HT-29 (cell line): ENCODE data around the gene HECTD3. TPM values are rescaled to one million over a fixed set of nuclear protein-coding genes. Genes with fewer than 3 reads are reported as not detected.
A peak's percentile ranks its signal among the peaks of the same experiment; 100 is the strongest.
"Not testable (repeated sequence)": the region's sequence is repeated elsewhere in the genome, so short reads cannot be mapped to it uniquely, and the experiment has no call there.

Experiments
- DNase-seq: peaks from one replicate; pipeline ENCODE4 v3.0.0-alpha.2; 2015; ENCODE audit warnings: low spot score
- total RNA-seq: library from RNA; depleted of rRNA; stranded (reverse); fragments of >200 nt; shearing (Covaris generic); gene quantifications from 2 replicates; pipeline ENCODE4 v1.2.3, GENCODE V29; 2014

HECTD3 gene
- total RNA-seq, 1 experiment from 2014 or later, result 23.1 TPM

DNA sequence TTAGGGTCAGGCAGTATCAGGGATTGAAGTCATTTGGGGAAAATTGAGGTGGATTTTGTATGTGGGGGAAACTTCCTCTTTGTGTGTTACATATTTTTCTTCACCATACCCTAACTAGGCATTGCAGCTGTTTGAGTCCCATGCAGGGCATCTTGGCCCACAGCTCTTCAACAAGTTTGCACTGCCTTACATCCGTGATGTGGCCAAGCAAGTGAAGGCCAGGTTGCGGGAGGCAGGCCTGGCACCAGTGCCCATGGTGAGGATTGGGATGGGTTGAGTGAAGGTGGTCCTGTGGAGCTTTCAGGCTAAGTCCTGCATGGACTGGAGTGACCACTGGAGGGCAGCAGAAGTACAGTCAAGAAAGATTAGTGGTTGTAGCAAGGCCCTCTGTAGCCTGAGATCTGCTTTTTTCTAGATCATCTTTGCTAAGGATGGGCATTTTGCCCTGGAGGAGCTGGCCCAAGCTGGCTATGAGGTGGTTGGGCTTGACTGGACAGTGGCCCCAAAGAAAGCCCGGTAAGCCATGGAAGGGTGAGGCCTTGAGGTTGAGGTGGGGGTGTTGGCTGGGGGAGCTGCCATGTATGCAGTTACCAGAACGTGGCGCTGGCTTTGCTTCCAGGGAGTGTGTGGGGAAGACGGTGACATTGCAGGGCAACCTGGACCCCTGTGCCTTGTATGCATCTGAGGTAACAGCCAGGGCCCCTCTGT is 3.4 kb upstream of the HECTD3 start:
- DNase-seq, result peak; percentile 88

DNA sequence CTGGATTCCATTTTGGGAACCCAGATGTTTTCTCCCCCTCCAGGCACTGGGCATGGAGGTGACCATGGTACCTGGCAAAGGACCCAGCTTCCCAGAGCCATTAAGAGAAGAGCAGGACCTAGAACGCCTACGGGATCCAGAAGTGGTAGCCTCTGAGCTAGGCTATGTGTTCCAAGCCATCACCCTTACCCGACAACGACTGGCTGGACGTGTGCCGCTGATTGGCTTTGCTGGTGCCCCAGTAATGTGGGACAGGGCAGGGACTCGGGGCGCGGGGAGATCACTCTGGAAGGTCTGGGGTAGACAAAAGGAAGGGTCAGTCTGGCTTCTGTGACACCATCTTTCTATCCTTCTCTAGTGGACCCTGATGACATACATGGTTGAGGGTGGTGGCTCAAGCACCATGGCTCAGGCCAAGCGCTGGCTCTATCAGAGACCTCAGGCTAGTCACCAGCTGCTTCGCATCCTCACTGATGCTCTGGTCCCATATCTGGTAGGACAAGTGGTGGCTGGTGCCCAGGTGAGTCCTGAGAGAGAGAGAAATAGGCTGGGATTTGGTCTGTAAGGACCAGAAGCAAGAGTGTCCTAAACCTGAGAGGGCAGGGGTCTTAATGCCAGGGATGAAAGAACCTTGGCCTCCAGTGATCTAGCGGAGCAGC is 2.6 kb upstream of the HECTD3 start:
- no peak for DNase-seq

DNA sequence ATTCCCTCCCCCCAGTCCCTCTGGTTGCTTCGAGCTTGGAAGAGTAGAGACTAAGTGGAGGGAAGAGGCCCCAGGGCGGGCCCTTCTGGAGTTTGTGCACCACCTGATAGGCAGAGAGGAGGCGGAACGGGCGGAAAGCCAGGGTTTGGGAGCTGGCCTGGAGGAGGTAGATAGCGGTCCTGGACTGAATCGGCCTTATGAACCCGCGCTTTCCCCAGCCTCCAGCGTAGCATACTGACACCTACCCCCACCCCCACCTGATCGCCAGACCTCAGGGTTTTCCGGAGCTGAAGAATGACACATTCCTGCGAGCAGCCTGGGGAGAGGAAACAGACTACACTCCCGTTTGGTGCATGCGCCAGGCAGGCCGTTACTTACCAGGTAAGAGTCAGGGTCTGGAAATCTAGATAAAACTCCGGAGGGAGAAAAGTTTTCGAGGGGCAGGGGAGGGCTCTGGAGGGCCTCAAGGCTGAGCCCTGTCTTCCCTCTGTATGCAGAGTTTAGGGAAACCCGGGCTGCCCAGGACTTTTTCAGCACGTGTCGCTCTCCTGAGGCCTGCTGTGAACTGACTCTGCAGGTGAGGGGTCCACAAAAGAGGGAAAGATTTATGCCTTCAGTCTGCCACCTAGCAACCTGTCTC is 1.6 kb upstream of the HECTD3 start:
- DNase-seq, result peak; percentile 51

DNA sequence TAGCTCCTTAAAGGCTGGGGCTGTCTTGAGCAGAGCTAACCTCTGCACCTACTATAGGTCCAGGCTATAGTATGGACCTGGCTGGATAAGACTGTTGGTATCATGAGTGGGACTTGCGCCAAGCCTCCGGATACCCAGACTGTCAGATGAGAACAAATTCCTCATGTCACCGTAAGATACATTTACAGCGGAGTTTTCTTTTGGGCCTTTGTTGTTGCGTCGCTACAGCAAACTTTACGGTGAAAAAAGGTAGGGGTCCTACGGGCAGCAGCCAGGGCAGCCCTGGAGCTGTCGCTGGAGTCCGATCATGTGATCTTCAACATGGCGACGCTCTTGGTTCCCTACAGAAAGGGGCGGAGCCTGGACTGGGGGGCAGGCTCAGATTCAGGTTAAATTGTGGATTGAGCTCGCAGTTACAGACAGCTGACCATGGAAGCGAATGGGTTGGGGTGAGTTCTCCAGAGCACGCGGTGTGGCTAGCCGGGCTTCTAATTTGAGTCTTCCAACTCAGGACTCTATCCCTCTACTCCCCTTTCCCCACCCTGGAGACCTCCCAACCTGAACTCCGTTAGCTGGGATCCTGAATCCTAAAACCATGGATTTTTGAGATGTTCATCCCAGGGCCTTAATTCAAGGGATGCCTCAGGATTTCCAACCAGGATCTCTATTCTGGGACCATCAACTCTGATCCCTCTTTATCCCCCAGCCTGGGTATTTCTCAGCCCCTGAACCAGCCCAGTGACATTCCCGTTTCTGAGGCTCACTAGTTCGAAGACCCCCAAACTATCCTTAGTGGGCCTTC is 914 bp upstream of the HECTD3 start, which contains the start of gene UROD:
Gene UROD (plus strand): TSS at position 418 of the 802 bp plus-strand sequence. CDS start 12 bp downstream, at position 430.
- peak; percentile 93 for DNase-seq

DNA sequence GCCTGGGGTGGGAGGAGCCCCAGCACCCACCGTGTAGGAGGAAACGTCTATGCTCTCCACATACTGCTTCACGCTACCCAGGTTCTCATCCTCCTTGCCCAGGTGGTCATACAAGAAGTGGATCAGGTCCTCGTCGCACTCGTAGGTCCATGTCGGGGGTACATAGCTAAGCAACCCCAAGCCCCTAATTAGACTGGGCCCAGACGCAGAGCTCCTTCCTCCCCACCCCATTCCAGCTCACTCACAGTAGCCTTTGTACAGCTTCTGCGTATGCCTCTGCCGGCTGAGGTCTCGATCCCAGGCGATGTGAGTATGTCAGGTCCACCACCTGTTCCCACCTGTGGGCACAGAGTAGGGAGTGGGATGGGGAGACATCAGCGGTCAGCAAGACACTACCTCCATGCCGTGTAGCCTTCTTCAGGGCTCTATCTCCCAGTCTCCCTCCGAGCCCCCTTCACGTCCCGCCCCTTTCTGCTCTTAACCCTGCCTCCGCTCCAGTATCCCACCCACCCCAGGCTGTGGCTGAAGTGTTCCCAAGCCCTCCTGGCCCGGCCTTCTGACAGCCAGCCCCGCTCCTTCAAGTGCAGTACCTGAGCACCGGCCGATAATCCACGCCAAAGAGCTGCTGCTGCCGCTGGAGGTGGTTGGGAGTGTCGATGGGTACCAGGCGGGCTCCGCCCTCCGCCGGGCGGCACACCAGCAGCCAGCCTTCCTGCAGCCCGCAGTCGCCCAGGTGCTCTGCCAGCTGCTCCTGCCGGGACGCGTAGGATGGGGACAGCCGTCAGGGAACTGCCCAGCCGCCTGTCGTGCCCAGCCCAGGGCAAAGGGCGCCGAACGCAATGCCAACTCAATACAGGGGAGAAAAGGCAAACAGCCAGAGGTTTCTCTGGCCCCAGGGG is 919 bp downstream of the HECTD3 start:
- peak; percentile 72 for DNase-seq

DNA sequence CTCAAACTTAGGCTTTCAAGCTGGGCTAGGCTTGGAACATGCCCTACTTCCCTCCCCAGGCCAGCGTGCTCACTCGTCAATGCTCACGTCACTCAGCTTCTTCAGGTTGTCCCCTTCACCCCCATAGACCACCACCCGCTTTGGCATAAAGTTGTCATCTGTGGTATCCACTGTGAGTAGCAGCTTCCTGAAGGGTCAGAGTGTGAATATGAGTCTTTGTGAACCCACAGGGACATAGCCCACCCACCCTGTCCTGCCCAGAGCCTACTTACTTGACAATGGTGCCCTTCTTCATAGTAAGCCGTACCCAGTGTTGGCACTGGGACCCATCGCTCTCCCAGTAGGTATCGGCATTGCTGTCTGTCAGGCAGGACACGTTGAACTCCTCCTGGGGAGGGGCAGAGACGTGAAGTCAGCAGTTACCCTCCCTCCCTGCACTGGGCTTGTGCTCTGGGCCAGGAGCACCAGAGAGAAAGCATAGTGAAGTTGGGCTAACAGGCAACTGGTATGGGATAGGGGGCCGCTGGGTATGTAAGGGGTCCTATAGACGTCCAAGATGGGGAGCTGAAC is 1.7 kb downstream of the HECTD3 start:
- no peak for DNase-seq

DNA sequence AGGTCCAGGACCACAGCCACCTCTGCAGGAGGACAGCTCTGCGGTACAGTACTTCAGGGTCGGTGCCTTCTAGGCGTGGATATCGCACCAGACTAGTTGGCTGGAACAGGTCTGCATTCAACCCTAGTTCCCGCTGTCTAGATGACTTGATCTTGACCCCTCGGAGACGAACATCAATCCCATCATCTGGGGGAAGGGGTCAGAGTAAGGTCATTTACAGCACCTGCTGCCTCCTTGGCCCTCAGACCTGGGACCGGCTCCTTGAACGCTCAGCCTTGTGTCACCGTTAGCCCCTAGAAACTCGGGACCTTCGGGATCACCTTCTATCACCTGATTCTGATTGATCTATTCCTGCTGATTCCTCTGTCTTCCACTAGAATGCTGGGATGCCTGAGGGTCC is 2.6 kb downstream of the HECTD3 start:
- no peak for DNase-seq

DNA sequence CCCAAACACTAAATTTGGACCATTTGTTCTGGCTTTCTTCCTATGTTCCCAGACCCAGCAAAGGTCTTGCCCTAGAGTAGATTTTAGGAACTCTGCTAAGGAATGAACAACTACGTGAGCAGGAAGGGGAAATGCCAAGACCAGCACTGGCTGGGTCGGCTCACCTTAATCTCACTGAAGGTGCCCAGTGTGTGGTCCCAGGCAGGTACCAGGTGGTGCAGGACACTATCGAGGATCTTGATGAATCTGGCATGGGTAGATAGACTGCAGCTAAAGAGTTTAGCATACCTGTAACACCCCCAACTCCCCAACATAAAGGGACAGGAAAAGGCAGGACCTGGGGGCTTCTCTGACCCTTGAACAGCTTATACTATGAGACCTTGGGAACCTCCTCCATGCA is 3.0 kb downstream of the HECTD3 start:
- no peak for DNase-seq

DNA sequence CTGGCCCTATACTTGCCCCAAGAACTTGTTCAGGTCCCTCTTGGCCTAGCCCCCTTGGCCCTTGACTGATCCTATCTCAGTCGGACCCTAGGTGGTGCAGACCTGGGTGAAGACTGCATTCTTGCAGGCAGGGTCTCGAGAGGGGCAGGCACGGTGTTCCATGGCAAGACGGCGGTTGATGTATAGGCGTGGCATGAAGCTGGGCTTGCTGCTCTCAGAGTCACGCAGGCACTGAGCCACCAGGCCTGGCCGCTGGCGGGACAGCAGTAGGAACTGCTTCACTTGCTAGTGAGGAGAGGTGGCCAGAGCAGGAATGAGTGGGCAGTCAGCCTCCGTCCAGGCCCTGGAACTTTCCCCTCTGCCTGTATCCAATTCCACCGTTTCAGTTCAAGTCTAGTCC is 3.8 kb downstream of the HECTD3 start:
- DNase-seq, result no peak

DNA sequence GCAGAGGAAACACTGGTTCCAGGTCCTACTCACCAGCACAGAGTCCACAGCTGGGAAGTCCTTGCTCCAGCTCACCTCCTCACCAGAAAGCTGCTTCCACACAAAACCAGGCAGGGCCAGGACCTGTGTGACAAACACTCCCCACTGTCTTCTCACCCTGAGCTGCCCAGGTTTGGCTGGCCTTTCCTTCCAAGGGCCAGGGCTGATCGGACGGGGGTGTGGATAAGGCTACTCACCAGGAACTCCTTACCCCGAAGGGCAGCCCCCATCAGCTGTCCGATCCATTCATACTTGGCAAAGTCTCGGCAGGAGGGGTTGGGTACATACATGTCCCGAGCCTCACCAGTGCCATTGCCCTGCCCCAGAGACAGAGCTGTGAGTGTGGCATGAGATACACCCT is 5.4 kb downstream of the HECTD3 start:
- DNase-seq, result no peak

DNA sequence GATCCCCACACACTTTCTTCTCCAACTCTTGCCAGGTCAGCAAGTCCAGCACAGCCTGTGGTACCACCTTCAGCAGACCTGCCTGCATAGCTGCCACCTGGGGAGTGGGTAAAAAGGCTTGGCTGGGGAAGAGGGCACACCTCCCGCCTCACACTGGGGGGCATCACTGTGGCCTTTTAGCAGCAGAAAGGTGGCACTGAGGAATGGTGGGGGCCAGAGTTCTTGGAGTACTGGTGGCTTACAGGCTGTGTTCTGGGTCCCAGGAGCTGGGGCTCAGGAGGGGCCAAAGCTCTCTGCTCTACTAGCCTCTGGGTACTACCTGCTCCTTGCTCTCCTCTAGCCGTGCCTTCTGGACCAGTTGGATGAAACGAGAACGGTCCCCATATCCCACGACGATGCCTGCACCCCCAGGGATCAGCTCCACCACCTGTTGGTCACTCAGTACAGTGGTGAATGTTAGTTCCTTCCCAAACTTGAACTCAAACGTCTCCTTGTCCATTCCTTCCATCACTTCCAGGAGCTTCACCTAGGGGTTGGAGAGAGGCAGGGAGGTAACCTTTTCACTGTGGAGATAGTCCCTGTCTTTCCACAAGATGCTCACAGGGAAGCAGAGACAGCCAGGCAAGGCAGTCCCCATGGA is 6.7 kb downstream of the HECTD3 start:
- DNase-seq, result no peak

DNA sequence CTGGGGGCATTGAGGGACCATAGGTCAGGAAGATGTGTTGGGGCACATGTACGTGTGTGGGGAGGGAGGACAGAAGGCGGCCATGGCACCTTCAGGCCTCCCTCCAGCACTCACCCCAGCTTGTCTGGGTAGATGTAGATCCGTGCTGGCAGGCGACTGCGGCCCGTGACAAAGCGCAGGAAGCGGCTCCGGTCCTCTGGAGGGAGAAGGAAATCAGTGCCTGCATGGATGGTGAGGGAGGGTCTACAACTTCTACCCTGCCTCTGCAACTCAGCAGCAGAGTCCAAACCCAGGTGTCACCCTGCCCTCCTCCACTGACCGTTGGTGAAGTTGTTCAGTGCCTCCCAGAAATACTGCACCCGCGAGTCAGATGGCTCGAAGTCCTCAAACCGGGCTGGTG is 7.4 kb downstream of the HECTD3 start:
- DNase-seq, result no peak

DNA sequence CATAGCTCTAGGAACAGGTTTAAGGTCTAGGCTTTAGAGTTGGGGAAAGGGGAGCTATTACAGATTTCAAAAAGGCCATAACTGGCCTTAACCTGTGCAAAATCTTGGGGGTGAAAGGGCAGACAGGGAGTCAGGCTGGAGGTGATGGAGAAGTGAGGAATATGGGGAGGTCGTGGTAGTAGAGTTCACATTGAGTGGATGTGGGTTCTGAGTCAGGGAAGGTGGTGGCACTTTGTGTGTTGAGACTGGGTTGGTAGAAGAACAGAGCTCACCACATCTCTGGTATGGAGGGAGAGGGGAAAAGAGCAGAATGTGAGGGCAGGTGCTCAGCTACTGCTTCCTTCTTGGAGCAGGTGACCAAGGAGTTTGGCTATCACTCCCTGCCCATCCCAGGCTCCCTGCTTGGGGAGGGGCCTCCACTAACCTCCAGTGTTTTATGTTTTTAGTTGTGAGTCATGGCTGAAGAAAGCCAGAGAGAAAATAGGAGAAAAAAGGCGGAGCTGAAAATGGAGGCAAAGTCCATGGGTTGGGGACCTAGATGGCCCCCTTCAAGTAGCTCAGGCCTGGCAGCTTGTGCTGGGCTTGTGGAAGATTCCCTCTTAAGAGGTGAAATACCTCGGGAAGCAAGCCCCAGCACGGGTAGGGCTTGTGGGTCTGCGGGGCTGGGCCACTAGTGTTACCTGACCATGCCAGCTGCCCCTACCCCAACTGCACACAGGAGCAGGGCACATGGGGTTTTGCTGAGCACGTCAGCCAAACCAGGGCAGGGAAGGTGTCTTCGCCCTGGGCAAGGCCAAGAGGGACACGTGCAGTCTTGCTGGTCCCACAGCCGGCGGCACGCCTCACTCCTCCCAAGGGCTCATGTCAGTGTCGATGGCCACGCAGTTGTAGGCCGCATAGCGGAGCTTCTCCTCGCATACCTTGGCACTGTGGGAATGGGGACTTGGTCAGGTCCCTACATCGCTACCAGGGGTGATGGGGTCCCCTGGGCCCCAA is 8.2 kb downstream of the HECTD3 start:
- DNase-seq, result no peak

DNA sequence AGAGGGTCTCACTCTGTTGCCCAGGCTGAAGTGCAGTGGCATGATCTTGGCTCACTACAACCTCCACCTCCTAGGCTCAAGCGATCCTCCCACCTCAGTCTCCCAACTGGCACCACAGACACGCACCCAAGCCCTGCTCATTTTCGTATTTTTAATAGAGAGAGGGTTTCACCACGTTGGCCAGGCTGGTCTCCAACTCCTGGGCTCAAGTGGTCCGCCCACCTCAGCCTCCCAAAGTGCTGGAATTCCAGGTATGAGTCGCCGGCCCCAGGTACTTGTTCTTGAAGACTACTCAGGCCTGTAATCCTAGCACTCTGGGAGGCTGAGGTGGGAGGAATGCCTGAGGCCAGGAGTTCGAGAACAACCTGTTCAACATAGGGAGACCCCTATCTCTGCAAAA is 9.5 kb downstream of the HECTD3 start:
- DNase-seq, result not testable (repeated sequence)

DNA sequence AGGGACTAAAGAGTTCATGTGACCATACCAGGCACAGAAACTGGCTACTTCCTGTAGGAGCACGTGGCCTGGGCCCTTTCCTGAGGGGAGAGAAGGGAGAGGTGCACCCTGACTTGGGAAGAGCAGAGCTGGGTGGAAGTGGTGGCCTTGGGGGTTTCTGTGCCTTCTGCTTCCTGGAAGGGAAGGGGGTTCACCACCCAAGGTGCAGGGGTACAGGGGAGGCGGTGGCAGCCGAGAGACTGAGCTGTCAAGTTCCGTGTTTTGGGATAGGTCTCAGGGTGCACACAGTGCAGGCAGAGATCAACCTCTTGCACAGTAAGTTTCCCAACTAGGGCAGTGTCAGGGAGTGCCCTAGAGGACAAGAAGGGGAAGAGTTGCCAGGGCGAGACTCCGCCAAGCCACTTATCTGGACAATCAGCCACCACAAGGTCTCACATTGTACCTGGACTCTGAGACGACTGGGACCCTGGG is 10.1 kb downstream of the HECTD3 start:
- DNase-seq, result peak; percentile 19

DNA sequence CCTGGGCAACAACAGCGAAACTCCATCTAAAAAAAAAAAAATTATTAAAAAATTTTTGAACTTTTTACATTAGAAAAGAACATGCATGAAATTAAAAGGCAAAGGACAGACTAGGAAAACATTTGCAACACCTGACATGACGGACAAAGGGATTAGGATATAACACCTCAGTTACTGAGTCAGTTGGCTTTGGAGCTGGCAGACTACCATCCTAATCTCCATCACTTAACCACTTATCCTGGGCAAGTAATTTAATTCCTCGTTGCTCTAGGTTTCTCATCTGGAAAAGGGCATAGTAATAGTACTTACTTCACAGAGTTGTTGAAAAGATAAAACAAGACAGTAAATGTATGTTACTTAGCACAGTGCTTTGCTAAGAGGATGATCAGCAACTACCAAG is 11.9 kb downstream of the HECTD3 start:
- no peak for DNase-seq

DNA sequence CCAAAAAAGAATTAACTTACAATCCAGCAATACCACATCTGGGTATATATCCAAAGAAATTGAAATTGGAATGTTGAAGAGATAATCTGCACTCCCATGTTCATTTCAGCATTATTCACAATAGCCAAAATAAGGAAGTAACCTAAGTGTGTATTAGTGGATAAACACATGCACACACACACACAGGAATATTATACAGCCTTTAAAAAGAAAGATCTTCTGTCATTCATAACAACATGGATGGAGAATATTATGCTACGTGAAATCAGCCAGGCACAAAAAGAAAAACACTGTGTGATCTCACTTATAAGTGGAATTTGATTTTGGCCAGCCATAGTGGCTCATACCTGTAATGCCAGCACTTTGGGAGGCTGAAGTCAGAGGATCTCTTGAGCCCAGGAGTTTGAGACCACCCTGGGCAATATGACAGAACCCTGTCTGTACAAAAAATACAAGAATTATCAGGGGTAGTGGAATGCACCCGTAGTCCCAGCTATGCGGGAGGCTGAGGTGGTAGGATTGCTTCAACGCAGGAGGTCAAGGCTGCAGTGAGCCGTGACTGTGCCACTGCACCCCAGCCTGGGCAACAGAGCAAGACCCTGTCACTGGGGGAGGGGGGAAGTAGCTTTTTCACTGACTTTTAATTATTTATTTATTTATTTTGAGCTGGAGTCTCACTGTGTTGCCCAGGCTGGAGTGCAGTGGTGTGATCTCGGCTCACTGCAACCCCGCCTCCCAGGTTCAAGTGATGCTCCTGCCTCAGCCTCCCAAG is 15.5 kb downstream of the HECTD3 start:
- no peak for DNase-seq
